ENCODE results near the gene CATSPERD.

- TF ChIP-seq, protein P1, sequence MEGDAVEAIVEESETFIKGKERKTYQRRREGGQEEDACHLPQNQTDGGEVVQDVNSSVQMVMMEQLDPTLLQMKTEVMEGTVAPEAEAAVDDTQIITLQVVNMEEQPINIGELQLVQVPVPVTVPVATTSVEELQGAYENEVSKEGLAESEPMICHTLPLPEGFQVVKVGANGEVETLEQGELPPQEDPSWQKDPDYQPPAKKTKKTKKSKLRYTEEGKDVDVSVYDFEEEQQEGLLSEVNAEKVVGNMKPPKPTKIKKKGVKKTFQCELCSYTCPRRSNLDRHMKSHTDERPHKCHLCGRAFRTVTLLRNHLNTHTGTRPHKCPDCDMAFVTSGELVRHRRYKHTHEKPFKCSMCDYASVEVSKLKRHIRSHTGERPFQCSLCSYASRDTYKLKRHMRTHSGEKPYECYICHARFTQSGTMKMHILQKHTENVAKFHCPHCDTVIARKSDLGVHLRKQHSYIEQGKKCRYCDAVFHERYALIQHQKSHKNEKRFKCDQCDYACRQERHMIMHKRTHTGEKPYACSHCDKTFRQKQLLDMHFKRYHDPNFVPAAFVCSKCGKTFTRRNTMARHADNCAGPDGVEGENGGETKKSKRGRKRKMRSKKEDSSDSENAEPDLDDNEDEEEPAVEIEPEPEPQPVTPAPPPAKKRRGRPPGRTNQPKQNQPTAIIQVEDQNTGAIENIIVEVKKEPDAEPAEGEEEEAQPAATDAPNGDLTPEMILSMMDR (IDR thresholded peaks at IDR 0.05 in 4 of 5, conservative IDR thresholded peaks at IDR 0.05 in 1 of 5) = no peak
- TF ChIP-seq POLR2A (IDR thresholded peaks at IDR 0.05) = no peak
Observed at GRCh38 chr19:5697890-5698634, 22.4 kb upstream of the CATSPERD start.
